Measurements from ENCODE around the gene PREX1.

Gene PREX1

GRCh38 chr20:48802216-48802615 is 25.6 kb downstream of the PREX1 start:
- no peaks in the 10 kb centered on the region for H3K36me3 ChIP-seq (replicated peaks)
- in situ Hi-C loops (cut with HindIII; ENCODE audit: low pct_ligation_motif_present, low sequenced_read_pairs) = no loop called here
- no peak for DNase-seq
- H3K27ac ChIP-seq = no peak overlapping the region
- H3K4me3 ChIP-seq (ENCODE audit: low read depth, low read length) = no peak overlapping the region
- H3K27me3 ChIP-seq (replicated peaks) = no peaks in the 10 kb centered on the region
- TF ChIP-seq CTCF (IDR thresholded peaks at IDR 0.05; ENCODE audit: low read depth, low read length, missing control alignments) = no peak

- in situ Hi-C loops (cut with HindIII; ENCODE audit: low pct_ligation_motif_present, low sequenced_read_pairs) = no loop called here
These were observed 26.6 kb downstream of the PREX1 start for GRCh38 chr20:48801197-48801596.

GRCh38 chr20:48800177-48800576 is 27.6 kb downstream of the PREX1 start:
- no peaks in the 10 kb centered on the region for H3K27me3 ChIP-seq (replicated peaks)
- in situ Hi-C loops (cut with HindIII; ENCODE audit: low pct_ligation_motif_present, low sequenced_read_pairs) = no loop called here
- H3K4me3 ChIP-seq (ENCODE audit: low read depth, low read length) = no peak overlapping the region
- H3K27ac ChIP-seq = no peak overlapping the region
- DNase-seq = no peak
- TF ChIP-seq CTCF (IDR thresholded peaks at IDR 0.05; ENCODE audit: low read depth, low read length, missing control alignments) = no peak
- no peaks in the 10 kb centered on the region for H3K36me3 ChIP-seq (replicated peaks)

More at GRCh38 chr20:48801197-48801596, 26.6 kb downstream of the PREX1 start:
- Histone ChIP-seq H3K27ac (no peak overlapping the region), H3K27me3 (replicated peaks) (no peaks in the 10 kb centered on the region), H3K4me3 (ENCODE audit: low read depth, low read length) (no peak overlapping the region), H3K36me3 (replicated peaks) (no peaks in the 10 kb centered on the region)
- no peak for DNase-seq
- no peak for TF ChIP-seq CTCF (IDR thresholded peaks at IDR 0.05; ENCODE audit: low read depth, low read length, missing control alignments)

- no peak for DNase-seq
- Histone ChIP-seq H3K27ac (no peak overlapping the region), H3K36me3 (replicated peaks) (no peaks in the 10 kb centered on the region), H3K4me3 (ENCODE audit: low read depth, low read length) (no peak overlapping the region), H3K27me3 (replicated peaks) (no peaks in the 10 kb centered on the region)
- TF ChIP-seq CTCF (IDR thresholded peaks at IDR 0.05; ENCODE audit: low read depth, low read length, missing control alignments) = no peak
- in situ Hi-C loops (cut with HindIII; ENCODE audit: low pct_ligation_motif_present, low sequenced_read_pairs) = no loop called here
These were observed 28.3 kb downstream of the PREX1 start for GRCh38 chr20:48799328-48800105.

- Histone ChIP-seq H3K36me3 (replicated peaks) (no peaks in the 10 kb centered on the region), H3K27ac (no peak overlapping the region), H3K4me3 (ENCODE audit: low read depth, low read length) (no peak overlapping the region), H3K27me3 (replicated peaks) (no peaks in the 10 kb centered on the region)
- DNase-seq = no peak
- in situ Hi-C loops (cut with HindIII; ENCODE audit: low pct_ligation_motif_present, low sequenced_read_pairs) = no loop called here
- TF ChIP-seq CTCF (IDR thresholded peaks at IDR 0.05; ENCODE audit: low read depth, low read length, missing control alignments) = no peak
These were observed 29.7 kb downstream of the PREX1 start for GRCh38 chr20:48797850-48798747.
